Measurements from ENCODE around the gene EXD3.
"Not testable (repeated sequence)": the region's sequence is repeated elsewhere in the genome, so short reads cannot be mapped to it uniquely, and the experiment has no call there.

EXD3 gene

DNA sequence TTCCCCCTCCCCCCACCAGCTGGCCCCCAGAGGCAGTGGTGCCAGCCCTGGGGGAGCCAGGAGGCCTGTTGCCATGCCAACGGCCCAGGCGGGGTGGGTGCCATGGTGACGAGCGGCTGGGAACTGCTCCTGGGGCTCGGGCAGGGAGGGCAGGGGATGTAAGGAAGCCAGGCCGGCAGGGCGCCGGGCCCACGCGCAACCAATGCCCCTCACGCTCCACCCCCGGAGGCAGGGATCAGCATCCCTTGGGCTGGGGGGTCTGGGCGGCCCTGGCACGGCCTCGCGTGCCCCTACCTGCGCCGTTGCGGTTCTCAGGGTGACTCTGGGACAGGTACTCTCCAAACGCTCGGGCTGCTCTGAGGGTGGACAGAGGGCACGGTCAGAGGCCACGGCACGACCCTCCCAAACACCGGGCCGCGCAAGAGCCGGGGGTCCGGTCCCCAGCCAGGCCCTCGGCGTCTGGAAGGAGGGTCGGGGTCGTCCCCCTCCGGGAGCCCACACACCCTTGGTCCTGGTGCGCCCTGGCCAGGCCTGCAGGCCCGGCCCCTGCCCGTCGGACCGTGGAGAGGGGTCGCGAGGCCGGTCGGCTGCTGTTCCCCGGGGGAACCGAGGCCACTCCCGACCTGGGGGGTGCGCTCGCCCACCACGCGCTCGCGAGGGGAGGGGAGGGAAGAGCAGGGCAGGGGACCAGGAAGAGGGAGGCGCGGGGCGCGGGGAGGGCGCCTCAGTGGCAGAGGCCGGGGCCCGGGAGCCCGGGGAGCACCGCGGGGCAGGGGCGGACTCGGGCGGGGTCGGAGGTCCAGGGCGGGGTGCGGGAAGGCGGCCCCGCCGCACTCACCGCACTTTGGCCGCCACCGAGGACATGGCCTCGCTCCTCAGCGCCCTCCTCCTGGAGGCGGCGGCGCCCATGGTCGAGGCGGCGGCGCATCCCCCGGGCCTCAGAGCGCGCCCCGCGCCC lies 35.5 kb upstream of the EXD3 start:
- DNase-seq, result no peak

DNA sequence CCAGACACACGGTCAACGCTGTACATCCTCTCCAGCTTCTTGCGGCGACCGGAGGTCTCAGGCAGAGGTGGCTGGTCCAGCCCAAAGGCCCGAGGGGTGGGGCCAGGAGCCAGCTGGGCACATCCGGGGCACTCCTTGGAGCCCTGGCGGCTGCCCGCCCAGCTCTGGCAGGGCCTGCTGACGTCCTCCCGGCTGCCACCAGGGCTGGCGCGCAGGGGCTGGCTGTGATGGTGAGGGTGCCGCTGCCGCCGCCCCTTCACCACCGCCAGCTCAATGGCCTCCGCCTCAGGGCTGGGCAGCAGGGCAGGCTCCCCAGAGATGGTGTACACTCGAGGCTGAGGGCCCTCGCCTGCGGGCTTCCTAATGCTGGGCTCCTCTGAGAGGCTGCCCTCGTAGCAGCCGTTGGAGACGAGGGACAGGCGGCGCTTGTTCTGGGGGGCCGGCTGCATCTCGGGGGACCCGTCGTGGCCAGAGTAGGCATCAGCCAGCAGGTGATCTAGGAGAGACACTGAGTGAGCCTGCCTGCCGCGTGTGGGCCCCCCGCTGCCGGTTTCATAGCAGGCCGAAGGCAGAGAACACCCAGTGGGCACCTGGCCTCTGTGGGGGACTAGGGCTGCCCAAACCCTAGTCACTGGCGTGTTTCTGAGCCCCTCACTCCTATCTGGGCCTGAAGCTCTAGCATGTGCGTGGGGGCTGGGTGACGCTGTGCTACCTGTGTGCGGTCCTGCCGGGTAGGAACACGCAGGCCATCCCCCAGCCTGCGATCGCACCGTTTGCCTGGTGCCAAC lies 34.6 kb upstream of the EXD3 start:
- no peak for DNase-seq

DNA sequence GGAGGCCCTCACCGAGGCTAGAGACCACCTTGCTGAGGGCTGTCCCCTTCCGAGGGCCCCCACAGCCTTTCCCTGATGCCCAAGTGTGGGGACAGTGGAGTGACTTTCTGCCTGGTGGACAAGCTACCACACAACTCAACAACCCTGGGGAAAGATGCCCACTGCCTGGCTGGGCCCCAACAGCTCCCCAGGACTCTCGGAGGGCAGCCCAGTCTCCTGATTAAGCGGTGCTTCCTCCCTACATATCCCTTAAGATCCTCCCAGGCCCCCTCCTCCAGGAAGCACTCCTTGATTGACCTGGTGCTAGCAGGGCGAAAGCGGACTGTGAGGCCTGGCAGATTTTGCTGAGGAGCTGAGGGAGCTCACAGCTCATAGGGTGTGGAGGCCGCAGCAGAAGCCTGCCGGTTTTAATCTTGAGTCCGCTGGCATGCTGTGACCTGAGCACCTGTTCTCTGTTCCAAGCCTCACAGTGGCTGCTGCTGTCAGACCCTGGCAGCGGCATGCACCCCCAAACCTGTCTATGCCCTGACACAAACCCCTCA lies 34.0 kb upstream of the EXD3 start:
- DNase-seq, result no peak

DNA sequence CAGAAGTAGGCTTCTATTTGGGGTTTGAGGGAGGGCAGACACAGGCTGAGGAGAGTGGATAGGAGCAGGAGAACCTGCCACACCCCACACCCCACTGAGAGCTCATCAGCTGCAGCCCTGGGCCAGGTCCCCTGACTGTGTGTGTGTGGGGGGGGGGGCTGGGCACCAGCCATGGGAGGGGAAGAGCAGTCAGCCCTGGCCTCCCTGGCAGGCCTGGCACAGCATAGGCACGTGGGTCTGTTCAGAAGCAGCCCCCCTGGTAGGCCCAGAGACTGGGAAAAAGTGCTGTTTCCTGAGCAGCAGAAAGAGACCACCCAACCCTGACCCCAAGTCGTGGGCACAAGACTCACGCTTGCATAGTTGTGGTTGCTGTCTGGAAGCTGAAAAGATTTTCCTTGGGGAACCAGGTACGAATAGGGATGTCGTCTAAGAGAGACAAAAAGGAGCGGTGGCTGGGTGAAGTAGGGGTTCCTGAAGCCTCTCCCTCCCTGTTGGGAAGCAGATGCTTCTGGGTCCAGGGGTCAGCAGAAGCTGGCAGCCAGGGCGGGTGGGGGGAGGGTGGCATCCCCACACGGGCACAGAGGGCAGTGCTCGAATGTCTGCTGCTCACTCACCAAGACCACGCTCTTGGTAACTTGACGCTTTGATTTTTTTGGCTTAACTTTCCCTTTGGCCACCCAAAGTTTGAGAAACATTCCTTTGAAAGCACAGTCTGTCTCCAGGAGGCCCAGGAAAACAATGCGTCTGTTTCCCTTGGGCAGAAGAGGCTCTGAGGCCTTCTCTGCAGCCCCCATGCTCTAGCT lies 33.3 kb upstream of the EXD3 start:
- DNase-seq, result no peak

DNA sequence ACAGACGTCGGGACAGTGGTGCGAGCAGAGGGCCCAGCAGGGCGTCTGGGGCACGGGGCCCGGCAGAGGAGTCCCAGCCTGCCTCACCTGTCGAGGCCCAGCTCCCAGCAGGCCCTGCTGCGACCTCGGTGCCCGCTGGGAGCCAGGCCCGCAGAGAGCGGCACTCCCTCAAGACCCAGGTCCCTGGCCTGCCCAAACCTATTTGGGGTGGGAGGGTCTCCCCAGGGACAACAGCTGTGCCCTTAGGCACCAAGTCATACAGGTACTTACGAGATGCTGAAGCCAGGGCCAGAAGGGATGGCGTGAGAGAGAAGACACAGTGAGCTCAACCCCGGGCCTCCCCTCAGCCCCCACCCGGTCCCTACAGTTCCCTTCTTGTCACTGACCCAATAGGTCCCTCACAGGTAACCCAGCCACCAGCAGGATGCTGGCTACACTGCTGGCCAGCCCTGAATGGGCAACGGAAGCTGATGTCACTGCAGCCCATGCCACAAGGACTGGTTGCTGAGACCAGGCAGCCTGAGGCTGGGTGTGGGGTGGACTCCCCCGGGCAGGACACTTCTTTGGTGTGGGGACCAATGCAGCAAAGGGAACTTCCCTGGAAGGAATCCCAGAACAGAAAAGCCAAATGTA lies 32.5 kb upstream of the EXD3 start:
- DNase-seq, result no peak

DNA sequence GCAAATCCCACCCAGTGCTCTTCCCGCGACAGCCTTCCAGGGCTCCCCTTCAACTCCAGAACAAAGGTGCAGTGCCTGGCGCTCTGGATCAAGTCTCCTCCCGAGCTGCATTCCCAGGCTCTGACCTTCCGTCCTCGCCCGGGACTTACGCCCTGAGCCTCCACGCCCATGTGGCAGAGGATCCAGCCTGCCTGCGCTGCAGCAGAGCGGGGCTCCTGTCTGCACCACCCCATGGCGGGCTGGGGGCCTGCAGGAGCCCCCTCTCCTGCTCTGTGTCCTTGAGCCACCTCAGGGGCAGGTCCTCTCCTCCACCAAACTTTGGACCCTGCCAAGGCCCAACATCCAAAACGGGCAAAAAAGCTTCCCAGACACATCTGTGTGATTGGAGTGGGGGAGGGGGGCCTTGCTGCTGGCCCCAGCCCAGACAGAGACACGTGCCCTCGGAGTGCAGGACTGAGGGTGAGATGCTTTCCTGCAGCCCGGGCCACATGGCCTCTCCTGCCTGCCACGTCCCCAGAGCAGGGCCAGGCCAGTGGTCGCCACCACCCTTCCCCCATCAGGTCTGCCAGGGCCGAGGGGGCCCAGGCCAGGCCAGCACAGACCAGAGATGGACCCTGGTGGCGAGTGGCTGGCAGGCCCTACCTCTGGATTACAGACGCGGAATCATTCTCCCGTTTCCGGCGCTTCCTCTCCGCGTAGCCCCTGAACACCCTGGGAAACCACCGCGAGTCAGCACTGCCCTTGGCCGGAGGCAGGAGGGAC lies 31.8 kb upstream of the EXD3 start:
- DNase-seq, result no peak

DNA sequence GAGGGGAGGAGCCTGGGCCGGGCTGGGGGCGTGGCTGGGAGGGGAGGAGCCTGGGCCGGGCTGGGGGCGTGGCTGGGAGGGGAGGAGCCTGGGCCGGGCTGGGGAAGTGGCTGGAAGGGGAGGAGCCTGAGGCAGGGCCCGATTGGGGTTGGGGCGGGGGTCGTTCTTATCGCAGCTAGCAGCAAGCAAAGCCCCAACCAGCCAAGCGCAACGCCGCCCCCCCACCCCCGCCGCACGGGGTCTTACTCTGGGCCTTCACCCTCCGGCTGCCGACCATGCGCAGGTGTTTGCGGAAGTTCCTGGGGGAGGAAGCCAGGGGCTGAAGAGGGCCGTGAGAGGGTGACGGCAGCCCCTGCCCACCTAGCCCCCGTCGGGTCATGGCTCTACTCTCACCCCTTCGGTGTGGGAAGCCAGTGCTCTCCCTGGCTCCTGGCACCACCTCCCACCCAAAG lies 31.2 kb upstream of the EXD3 start:
- peak; percentile 3 for DNase-seq

DNA sequence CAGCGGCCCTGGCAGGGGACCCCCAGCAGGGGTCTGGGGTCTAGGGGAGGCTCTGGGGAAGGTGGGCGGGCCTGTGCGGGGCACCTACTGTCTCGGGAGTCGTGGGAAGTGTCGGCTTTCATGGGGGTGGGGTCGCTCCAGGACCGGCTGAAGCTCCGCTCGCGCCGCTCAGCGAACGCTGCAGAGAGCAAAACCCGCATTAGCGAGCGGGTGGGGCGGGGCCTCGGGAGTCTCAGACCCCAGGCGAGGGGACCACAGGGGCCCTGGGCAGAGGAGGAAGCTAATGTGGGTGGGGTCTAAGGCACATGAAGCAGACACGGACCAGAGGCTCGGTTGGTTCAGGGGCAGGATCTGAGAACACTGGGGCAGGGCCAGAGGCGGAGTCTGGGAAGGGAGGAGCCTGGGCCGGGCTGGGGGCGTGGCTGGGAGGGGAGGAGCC lies 30.7 kb upstream of the EXD3 start:
- peak; percentile 54 for DNase-seq

DNA sequence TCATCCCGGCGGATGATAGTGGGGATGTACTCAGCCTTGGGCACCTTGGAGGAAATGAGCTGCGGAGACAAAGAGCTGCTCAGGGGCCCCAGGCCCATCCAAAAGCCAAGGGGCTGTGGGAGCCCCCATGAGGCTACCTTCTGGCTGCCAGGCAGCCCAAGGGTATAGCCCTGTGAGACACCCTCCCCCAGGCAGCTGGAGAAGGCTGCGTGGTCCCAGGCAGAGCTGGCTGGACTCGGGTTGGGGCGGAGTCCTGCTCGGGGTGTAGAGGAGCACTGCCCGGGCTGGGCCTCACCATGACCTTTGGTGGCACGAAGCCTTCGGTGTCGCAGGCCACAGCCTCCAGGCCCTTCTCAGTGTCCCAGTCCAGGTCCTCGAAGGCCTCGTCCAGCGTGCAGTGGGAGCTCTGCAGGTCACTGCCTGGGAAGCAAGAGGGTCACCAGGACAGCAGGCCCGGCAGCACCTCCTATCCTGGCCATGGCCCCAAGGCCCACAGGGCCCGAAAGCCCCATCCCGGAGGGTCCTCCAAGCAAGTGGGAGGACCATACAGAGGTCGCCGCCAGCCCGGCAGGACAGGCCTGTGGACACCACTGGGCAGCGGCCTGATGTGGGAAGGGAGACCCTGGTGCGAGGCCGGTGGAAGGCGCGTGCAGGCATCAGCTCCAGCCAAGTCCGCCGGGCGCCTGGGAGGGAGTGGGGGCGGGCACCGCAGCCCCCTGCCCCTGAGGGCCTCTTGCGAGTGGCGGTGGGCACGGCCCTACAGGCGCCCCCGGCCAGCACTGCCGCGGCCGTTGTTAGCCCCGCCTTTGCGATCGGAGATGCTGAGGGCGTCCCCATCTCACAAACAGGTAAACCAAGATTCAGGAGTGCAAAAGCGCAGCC lies 30.0 kb upstream of the EXD3 start:
- no peak for DNase-seq

DNA sequence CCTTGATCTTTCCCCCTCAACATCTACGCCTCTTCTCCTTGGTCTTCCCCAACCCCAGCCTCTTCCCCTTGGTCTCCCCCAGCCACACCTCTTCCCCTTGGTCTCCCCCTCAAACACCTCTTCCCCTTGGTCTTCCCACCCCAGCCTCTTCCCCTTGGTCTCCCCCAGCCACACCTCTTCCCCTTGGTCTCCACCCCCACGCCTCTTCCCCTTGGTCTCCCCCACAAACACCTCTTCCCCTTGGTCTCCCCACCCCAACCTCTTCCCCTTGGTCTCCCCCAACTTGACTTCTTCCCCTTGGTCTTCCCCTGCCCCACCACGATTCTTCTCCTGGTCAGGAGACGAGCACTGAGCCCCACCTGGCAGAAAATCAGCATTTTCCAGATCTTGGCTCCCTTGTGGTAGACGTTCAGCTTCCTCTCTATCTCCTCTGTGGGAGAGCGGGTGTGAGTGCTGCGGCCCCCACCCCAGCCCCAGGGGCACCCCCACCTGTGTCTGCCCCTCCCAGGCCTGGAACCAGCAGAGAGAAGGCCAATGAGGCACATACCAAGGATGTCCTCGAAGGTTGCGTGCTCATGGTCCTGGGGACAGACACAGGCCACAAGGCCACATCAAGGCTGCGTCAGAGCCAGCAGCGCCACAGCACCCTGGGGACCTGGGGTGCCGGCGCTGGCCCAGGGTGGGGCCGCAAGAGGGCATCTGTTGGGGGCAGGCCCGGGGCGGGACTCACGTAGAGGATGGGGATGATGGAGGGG lies 29.2 kb upstream of the EXD3 start:
- DNase-seq, result no peak

DNA sequence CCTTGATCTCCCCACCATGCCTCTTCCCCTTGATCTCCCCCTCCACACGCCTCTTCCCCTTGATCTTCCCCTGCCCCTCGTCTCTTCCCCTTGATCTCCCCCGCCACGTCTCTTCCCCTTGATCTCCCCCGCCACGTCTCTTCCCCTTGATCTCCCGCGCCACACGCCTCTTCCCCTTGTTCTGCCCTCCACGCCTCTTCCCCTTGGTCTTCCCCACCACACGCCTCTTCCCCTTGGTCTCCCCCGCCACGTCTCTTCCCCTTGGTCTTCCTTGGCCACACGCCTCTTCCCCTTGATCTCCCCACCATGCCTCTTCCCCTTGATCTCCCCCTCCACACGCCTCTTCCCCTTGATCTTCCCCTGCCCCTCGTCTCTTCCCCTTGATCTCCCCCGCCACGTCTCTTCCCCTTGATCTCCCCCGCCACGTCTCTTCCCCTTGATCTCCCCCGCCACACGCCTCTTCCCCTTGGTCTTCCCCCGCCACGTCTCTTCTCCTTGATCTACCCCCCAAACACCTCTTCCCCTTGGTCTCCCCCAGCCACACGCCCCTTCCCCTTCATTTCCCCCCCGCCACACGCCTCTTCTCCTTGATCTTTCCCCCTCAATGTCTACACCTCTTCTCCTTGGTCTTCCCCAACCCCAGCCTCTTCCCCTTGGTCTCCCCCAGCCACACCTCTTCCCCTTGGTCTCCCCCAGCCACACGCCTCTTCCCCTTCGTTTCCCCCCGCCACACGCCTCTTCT lies 28.5 kb upstream of the EXD3 start:
- DNase-seq, result not testable (repeated sequence)

DNA sequence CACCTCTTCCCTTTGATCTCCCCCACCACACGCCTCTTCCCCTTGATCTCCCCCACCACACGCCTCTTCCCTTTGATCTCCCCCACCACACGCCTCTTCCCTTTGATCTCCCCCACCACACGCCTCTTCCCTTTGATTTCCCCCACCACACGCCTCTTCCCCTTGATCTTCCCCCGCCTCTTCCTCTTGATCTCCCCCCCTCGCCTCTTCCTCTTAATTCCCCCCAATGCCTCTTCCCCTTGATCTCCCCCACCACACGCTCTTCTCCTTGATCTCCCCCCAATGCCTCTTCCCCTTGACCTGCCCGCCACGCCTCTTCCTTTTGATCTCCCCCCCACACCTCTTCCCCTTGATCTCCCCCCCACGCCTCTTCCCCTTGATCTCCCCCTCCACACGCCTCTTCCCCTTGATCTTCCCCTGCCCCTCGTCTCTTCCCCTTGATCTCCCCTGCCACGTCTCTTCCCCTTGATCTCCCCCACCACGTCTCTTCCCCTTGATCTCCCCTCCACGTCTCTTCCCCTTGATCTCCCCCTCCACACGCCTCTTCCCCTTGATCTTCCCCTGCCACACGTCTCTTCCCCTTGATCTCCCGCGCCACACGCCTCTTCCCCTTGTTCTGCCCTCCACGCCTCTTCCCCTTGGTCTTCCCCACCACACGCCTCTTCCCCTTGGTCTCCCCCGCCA lies 27.7 kb upstream of the EXD3 start:
- DNase-seq, result not testable (repeated sequence)

DNA sequence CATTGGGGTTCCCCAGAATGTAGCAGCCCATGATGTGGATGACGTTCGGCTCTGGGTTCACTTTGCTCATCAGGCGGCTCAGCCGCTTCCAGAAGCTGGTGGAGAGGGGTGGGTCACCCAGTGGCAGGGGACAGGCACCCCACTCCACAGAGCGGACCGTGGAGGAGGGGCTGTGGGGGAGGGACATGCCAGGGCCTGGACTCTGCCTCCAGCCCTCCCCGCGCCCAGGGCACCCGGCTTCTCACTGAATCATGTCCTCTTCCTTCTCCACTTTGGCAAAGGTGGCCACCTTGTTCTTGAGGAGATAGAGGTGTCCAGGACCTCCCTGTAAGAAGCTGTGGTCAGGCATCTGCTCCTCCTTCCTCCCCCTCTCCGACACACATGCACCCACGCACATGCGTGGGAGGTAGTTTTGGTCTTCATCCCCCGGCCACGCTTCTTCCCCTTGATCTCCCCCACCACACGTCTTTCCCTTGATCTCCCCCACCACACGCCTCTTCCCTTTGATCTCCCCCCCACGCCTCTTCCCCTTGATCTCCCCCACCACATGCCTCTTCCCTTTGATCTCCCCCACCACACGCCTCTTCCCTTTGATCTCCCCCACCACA lies 27.1 kb upstream of the EXD3 start:
- DNase-seq, result no peak

DNA sequence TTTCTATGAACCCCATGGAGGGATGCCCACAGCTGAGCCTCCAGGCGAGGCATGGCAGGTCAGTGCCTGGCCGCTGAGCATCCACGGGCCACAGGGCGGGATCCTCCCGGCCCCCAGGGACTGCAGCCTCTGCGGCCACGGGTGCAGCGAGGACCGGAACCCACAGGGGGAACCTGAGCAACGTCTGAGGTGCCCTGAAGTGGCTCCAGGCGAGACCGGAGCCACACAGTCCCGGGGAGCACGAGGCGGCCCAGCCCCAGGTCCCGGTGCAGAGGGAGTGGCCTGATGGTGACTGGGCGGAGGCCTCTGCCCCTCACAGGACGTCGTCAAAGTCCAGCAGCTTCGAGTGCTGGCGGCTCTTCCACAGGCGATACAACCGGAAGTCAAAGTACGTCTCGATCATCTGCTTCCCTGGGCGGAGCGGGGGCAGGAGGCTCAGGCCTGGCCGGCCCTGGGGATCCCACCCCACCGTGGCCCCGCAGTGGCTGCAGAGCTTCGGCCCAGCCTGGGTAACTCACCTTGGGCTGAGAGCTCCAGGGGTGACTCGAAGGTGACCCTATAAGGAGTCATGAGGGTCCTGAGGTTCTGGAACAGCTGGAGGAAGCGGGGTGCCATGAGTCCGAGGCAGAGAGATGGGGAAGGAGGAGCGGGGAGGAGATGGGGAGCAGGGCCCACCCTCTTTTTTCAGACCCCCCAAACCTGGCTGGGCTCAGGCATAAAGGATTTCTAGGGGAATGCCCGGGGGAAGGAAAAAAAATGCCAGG lies 26.3 kb upstream of the EXD3 start:
- no peak for DNase-seq

DNA sequence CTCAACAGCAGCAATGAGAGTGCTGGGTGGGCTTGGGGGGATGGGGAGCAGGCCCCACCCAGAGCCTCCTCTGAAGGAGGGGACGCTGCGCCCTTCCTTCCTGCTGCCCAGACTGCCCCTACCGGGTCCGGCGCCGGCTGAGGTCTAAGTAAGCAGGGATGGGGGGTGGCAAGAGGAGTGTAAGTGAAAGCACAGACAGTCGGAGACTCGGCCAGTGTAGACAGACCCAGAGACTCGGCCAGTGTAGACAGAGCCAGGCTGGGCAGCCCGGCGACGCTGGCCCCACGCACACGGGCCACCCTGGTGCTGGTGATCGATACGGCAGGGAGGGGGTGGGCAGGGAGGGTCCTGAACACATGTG lies 25.6 kb upstream of the EXD3 start:
- no peak for DNase-seq

DNA sequence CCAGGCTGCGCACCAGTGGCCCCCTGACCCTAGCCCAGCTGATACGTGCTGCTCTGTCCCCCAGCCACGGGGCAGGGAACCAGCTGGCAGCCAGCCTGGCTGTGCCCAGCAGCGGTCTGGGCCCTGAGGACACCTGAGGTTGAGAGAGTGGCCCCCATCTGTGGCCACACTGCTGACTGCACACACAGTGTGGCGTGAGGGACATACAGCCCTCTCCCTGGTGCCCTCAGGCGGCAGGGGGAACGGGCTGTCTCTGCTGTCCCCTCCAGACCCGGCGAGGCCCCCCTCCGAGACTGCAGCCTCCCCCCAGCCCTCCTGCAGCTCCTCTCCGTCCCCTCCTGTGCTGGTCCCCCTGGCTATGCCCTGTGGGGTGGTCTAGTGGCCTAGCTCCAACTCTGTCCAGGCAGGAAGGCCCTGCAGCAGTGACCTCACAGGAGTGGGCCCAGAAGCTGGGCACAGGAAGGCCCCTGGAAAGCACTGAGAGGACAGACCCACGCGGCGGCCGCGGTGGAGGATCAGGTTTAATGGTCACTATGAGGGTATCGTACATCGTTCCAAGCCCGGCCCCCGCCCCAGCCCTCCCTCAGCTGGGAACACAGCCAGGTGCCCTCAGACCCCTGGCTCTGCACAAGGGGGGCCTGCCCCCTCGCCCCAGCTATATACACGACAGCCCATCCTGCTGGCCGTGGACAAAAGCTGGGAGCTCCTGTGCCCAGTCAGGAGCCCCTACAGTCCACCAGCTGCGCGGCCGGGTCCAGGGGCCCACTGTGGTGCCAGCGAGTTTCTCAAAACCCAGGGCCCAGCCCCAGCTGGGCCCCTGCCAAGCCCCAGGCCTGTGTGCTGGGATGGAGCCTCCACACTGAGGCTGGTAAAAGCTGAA lies 25.0 kb upstream of the EXD3 start:
- no peak for DNase-seq
